Activated naive CD4-positive, alpha-beta T cell treated with anti-CD3 and anti-CD28 coated beads, Interleukin-2, amount 10 ng/mL, durations not matched to agents 7 days and 5 days (primary cell): Measurements from ENCODE around the gene KAZN.

Source experiments
- CTCF ChIA-PET: fragments of 350-600 bp; sonication (Branson Sonifier 250); formaldehyde crosslinking; loops from one replicate; lab custom pipeline; 2021; ENCODE audit warnings: antibody characterized with exemption; lab: Charles Lee
- DNase-seq: peaks from one replicate; pipeline ENCODE4 v3.0.0-alpha.2; 2020
- H3K27ac Mint-ChIP-seq: one replicate; pipeline ENCODE4 v1.8.0; 2021; ENCODE audit warnings: mild to moderate bottlenecking, moderate library complexity, mixed read lengths
- H3K27me3 Mint-ChIP-seq: one replicate; pipeline ENCODE4 v1.8.0; 2021; ENCODE audit warnings: mild to moderate bottlenecking, mixed read lengths
- H3K36me3 Mint-ChIP-seq: one replicate; pipeline ENCODE4 v1.8.0; 2021; ENCODE audit warnings: mixed read lengths
- H3K4me1 Mint-ChIP-seq: one replicate; pipeline ENCODE4 v1.8.0; 2021; ENCODE audit warnings: mixed read lengths
- H3K4me3 Mint-ChIP-seq: one replicate; pipeline ENCODE4 v1.8.0; 2021; ENCODE audit warnings: mild to moderate bottlenecking, moderate library complexity, mixed read lengths
- H3K9me3 Mint-ChIP-seq: one replicate; pipeline ENCODE4 v1.8.0; 2021; ENCODE audit warnings: mixed read lengths

The KAZN gene

GRCh38 chr1:15095496-15095875 lies 497.0 kb downstream of the KAZN start:
- DNase-seq: no peak
- Mint-ChIP-seq H3K4me1 (peaks cover 8% of the 10 kb centered on the region), H3K4me3 (no peak overlapping the region), H3K27me3 (peaks cover 27% of the 10 kb centered on the region), H3K9me3 (no peaks in the 10 kb centered on the region), H3K27ac (no peak overlapping the region), H3K36me3 (no peaks in the 10 kb centered on the region)
- CTCF ChIA-PET: interaction anchor here (0.6 kb wide), 1 partner anchor 24 kb away, joined by 4 read pairs; no protein-coding TSS in a partner anchor

GRCh38 chr1:15096293-15096692 lies 497.8 kb downstream of the KAZN start:
- H3K27ac Mint-ChIP-seq: no peak overlapping the region
- H3K4me3 Mint-ChIP-seq: no peak overlapping the region
- H3K36me3 Mint-ChIP-seq: no peaks in the 10 kb centered on the region
- peaks cover 9% of the 10 kb centered on the region for H3K4me1 Mint-ChIP-seq
- H3K9me3 Mint-ChIP-seq: no peaks in the 10 kb centered on the region
- no peak for DNase-seq
- H3K27me3 Mint-ChIP-seq: peaks cover 27% of the 10 kb centered on the region
- CTCF ChIA-PET: no interaction called here

- Mint-ChIP-seq H3K27me3 (peaks cover 39% of the 10 kb centered on the region), H3K4me3 (no peak overlapping the region), H3K9me3 (no peaks in the 10 kb centered on the region), H3K36me3 (no peaks in the 10 kb centered on the region), H3K27ac (no peak overlapping the region), H3K4me1 (peaks cover 10% of the 10 kb centered on the region)
- no peak for DNase-seq
- CTCF ChIA-PET: interaction anchor here (1.0 to 1.7 kb wide), 4 partner anchors 9 to 207 kb away, joined by 3 to 4 read pairs (median 4); no protein-coding TSS in a partner anchor
Measured at GRCh38 chr1:15098176-15099125, 500.0 kb downstream of the KAZN start.

- Mint-ChIP-seq H3K9me3 (no peaks in the 10 kb centered on the region), H3K36me3 (no peaks in the 10 kb centered on the region), H3K4me3 (no peak overlapping the region), H3K27ac (no peak overlapping the region), H3K4me1 (peaks cover 10% of the 10 kb centered on the region), H3K27me3 (peaks cover 39% of the 10 kb centered on the region)
- CTCF ChIA-PET: interaction anchor here (1.1 to 1.7 kb wide), 3 partner anchors 10 to 206 kb away, joined by 3 to 4 read pairs (median 4); no protein-coding TSS in a partner anchor
- DNase-seq: no peak
Measured at GRCh38 chr1:15099441-15100120, 501.1 kb downstream of the KAZN start.

- Mint-ChIP-seq H3K27ac (no peak overlapping the region), H3K9me3 (peaks cover 3% of the 10 kb centered on the region), H3K4me3 (no peak overlapping the region), H3K4me1 (peaks cover 10% of the 10 kb centered on the region), H3K36me3 (no peaks in the 10 kb centered on the region), H3K27me3 (peaks cover 39% of the 10 kb centered on the region)
- CTCF ChIA-PET: no interaction called here
- DNase-seq: peak; percentile 69
Measured at GRCh38 chr1:15100121-15100879, 501.8 kb downstream of the KAZN start.

GRCh38 chr1:15100880-15101760 lies 502.6 kb downstream of the KAZN start:
- no peaks in the 10 kb centered on the region for H3K36me3 Mint-ChIP-seq
- no peak for DNase-seq
- H3K27me3 Mint-ChIP-seq: peaks cover 39% of the 10 kb centered on the region
- H3K27ac Mint-ChIP-seq: no peak overlapping the region
- CTCF ChIA-PET: no interaction called here
- peaks cover 3% of the 10 kb centered on the region for H3K9me3 Mint-ChIP-seq
- no peak overlapping the region for H3K4me3 Mint-ChIP-seq
- peaks cover 10% of the 10 kb centered on the region for H3K4me1 Mint-ChIP-seq

- peaks cover 42% of the 10 kb centered on the region for H3K27me3 Mint-ChIP-seq
- no peak overlapping the region for H3K4me3 Mint-ChIP-seq
Measured at GRCh38 chr1:15101801-15102200, 503.3 kb downstream of the KAZN start.

GRCh38 chr1:15102646-15103045 lies 504.2 kb downstream of the KAZN start:
- no peak overlapping the region for H3K27ac Mint-ChIP-seq
- peaks cover 10% of the 10 kb centered on the region for H3K4me1 Mint-ChIP-seq
- no peak overlapping the region for H3K4me3 Mint-ChIP-seq
- peaks cover 49% of the 10 kb centered on the region for H3K27me3 Mint-ChIP-seq
- H3K36me3 Mint-ChIP-seq: no peaks in the 10 kb centered on the region
- CTCF ChIA-PET: no interaction called here
- H3K9me3 Mint-ChIP-seq: peaks cover 3% of the 10 kb centered on the region
- no peak for DNase-seq

More at GRCh38 chr1:15101801-15102200, 503.3 kb downstream of the KAZN start:
- Mint-ChIP-seq H3K4me1 (peaks cover 10% of the 10 kb centered on the region), H3K27ac (no peak overlapping the region), H3K9me3 (peaks cover 3% of the 10 kb centered on the region), H3K36me3 (no peaks in the 10 kb centered on the region)
- CTCF ChIA-PET: no interaction called here
- DNase-seq: no peak

GRCh38 chr1:15103211-15103610 lies 504.7 kb downstream of the KAZN start:
- H3K9me3 Mint-ChIP-seq: peaks cover 3% of the 10 kb centered on the region
- H3K4me3 Mint-ChIP-seq: no peak overlapping the region
- H3K27me3 Mint-ChIP-seq: peaks cover 53% of the 10 kb centered on the region
- no peaks in the 10 kb centered on the region for H3K36me3 Mint-ChIP-seq
- no peak for DNase-seq
- no peak overlapping the region for H3K27ac Mint-ChIP-seq
- peaks cover 10% of the 10 kb centered on the region for H3K4me1 Mint-ChIP-seq
- CTCF ChIA-PET: no interaction called here

- peaks cover 3% of the 10 kb centered on the region for H3K9me3 Mint-ChIP-seq
- no peak for DNase-seq
- H3K36me3 Mint-ChIP-seq: no peaks in the 10 kb centered on the region
- CTCF ChIA-PET: no interaction called here
- peaks cover 52% of the 10 kb centered on the region for H3K27me3 Mint-ChIP-seq
- H3K27ac Mint-ChIP-seq: no peak overlapping the region
- no peak overlapping the region for H3K4me3 Mint-ChIP-seq
- H3K4me1 Mint-ChIP-seq: peaks cover 10% of the 10 kb centered on the region
Measured at GRCh38 chr1:15103906-15104305, 505.4 kb downstream of the KAZN start.

GRCh38 chr1:15104768-15105167 lies 506.3 kb downstream of the KAZN start:
- CTCF ChIA-PET: interaction anchor here (1.2 kb wide), 1 partner anchor 201 kb away, joined by 3 read pairs; no protein-coding TSS in a partner anchor
- H3K4me1 Mint-ChIP-seq: peaks cover 10% of the 10 kb centered on the region
- H3K27me3 Mint-ChIP-seq: peaks cover 45% of the 10 kb centered on the region

GRCh38 chr1:15106608-15107007 lies 508.1 kb downstream of the KAZN start:
- no peak overlapping the region for H3K27ac Mint-ChIP-seq
- H3K4me1 Mint-ChIP-seq: no peaks in the 10 kb centered on the region
- DNase-seq: no peak
- peaks cover 3% of the 10 kb centered on the region for H3K9me3 Mint-ChIP-seq
- peaks cover 27% of the 10 kb centered on the region for H3K27me3 Mint-ChIP-seq
- H3K4me3 Mint-ChIP-seq: no peak overlapping the region
- CTCF ChIA-PET: no interaction called here
- H3K36me3 Mint-ChIP-seq: no peaks in the 10 kb centered on the region

More at GRCh38 chr1:15104768-15105167, 506.3 kb downstream of the KAZN start:
- Mint-ChIP-seq H3K36me3 (no peaks in the 10 kb centered on the region), H3K27ac (no peak overlapping the region), H3K9me3 (peaks cover 3% of the 10 kb centered on the region), H3K4me3 (no peak overlapping the region)
- no peak for DNase-seq

- CTCF ChIA-PET: no interaction called here
- Mint-ChIP-seq H3K27ac (no peak overlapping the region), H3K9me3 (peaks cover 3% of the 10 kb centered on the region), H3K36me3 (no peaks in the 10 kb centered on the region), H3K4me3 (no peak overlapping the region), H3K27me3 (peaks cover 22% of the 10 kb centered on the region), H3K4me1 (peaks cover 3% of the 10 kb centered on the region)
- no peak for DNase-seq
Measured at GRCh38 chr1:15107058-15107687, 508.7 kb downstream of the KAZN start.
